ENCODE results near the gene PANK1. TPM values are rescaled to one million over a fixed set of nuclear protein-coding genes. Genes with fewer than 3 reads are reported as not detected.

The PANK1 gene
- total and polyA plus RNA-seq, 2 of the 4 experiments (the other 2 are of a cell fraction) = 3.0 to 8.8 TPM

DNA sequence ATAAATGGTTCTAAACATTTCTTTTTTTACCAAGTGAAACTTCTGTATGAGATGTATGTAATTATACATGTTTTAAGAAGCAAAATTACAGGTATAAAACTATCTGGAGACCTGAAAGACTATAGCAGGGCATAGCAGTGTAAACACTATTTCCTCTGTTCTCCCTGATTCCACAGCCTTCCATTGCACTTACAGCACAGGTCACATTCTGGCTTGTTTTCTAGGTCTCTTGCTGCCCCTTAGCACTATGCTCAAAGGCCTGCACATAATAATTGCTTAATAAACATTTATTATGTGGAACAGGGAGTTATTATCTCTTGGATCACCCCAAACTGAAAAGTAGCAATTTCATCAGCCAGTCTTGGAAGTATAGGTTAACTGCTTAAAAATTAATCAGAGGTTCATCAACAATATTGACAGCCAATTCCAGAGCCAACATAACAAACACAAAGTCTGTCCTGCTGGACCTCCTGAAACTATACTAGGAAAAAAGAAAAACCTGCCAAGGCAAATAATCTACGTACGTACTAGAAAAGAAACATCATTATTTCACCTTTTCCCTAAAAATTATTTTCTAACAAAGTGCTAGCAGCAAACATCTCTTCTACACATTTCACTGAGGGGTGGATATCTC lies 43.2 kb downstream of the PANK1 start:
- ChIA-PET CTCF (interaction anchor here (0.7 kb wide), 1 partner anchor 40 kb away, joined by 3 read pairs; no protein-coding TSS in a partner anchor), POLR2A (ENCODE audit: unreplicated experiment) (no interaction called here)
- no peak overlapping the region for H4K5ac ChIP-seq (ENCODE audit: low read depth, low read length)
- no peaks in the 10 kb centered on the region for H3K4me1 ChIP-seq (ENCODE audit: control insufficient read depth, insufficient read depth, low read length)
- DNase-seq = no peak
- H3K27ac ChIP-seq (ENCODE audit: insufficient read depth, low read length) = no peak overlapping the region
- H3K4me3 ChIP-seq (ENCODE audit: insufficient read depth, low read depth, low read length) = no peak overlapping the region
- no peaks in the 10 kb centered on the region for H3K9me3 ChIP-seq (ENCODE audit: control insufficient read depth, insufficient read depth, low read length)
- dilution Hi-C loops (cut with HindIII; ENCODE audit: low sequenced_read_pairs, unreplicated experiment) (no loop called here), in situ Hi-C loops (cut with MboI; ENCODE audit: low sequenced_read_pairs) (no loop called here), intact Hi-C loops (cut with micrococcal nuclease) (no loop called here)
- ATAC-seq (ENCODE audit: low read depth) = no peak
- no peak overlapping the region for H4K8ac ChIP-seq (ENCODE audit: low read depth in 2 of 2, low read length in 2 of 2)
- H2AK9ac ChIP-seq (replicated peaks; ENCODE audit: low read depth, low read length, poor library complexity) = no peak overlapping the region
- H3K18ac ChIP-seq (ENCODE audit: low read depth, low read length) = no peak overlapping the region
- H2BK15ac ChIP-seq (ENCODE audit: low read depth, low read length) = no peak overlapping the region
- no peak overlapping the region for H2BK120ac ChIP-seq (ENCODE audit: low read depth, low read length)
- no peak overlapping the region for H3K56ac ChIP-seq (ENCODE audit: extremely low read depth, insufficient read depth, low read length)
- no peaks in the 10 kb centered on the region for H3K27me3 ChIP-seq (ENCODE audit: control insufficient read depth, insufficient read depth, low read length)
- no peak overlapping the region for H3K9ac ChIP-seq (ENCODE audit: low read depth, low read length)
- peaks cover 0 to 3% of the 10 kb centered on the region in 2 experiments; a peak in 1 of 4 replicates for H3K79me1 ChIP-seq (ENCODE audit: low read depth in 1 of 2, low read length in 2 of 2)
- no peak overlapping the region for H3K4me2 ChIP-seq (ENCODE audit: low read depth, low read length)
- no peak overlapping the region for H3K23ac ChIP-seq (ENCODE audit: low read depth, low read length)
- no peak overlapping the region for H3K4ac ChIP-seq (ENCODE audit: low read depth, low read length)
- no peak overlapping the region for H4K91ac ChIP-seq (ENCODE audit: insufficient read depth, low read depth, low read length)
- TF ChIP-seq RFX5 (IDR thresholded peaks at IDR 0.05; ENCODE audit: low read depth, low read length) (no peak), FOS (IDR thresholded peaks at IDR 0.05; ENCODE audit: low read depth, low read length) (no peak), RCOR1 (IDR thresholded peaks at IDR 0.05; ENCODE audit: insufficient replicate concordance, low read length) (no peak), NFE2L2 (IDR thresholded peaks at IDR 0.05; ENCODE audit: low read depth, low read length) (no peak), CEBPB (IDR thresholded peaks at IDR 0.05; ENCODE audit: low read depth, low read length) (no peak), POLR2A (IDR thresholded peaks at IDR 0.05; ENCODE audit: low read depth, low read length) (no peak), BHLHE40 (IDR thresholded peaks at IDR 0.05; ENCODE audit: low read depth, low read length) (no peak), RAD21 (IDR thresholded peaks at IDR 0.05; ENCODE audit: low read length) (no peak), MAZ (IDR thresholded peaks at IDR 0.05; ENCODE audit: borderline replicate concordance, low read depth, low read length) (no peak), MAFK (IDR thresholded peaks at IDR 0.05; ENCODE audit: low read depth, low read length) (no peak), CHD1 (IDR thresholded peaks at IDR 0.05; ENCODE audit: low read depth, low read length) (no peak), SMC3 (IDR thresholded peaks at IDR 0.05; ENCODE audit: low read depth, low read length) (no peak), MXI1 (IDR thresholded peaks at IDR 0.05; ENCODE audit: borderline replicate concordance, low read depth, low read length) (no peak)
- TF ChIP-seq, protein P1, sequence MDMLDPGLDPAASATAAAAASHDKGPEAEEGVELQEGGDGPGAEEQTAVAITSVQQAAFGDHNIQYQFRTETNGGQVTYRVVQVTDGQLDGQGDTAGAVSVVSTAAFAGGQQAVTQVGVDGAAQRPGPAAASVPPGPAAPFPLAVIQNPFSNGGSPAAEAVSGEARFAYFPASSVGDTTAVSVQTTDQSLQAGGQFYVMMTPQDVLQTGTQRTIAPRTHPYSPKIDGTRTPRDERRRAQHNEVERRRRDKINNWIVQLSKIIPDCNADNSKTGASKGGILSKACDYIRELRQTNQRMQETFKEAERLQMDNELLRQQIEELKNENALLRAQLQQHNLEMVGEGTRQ (IDR thresholded peaks at IDR 0.05; ENCODE audit: low read depth, low read length) = no peak
- TF ChIP-seq, protein P2, sequence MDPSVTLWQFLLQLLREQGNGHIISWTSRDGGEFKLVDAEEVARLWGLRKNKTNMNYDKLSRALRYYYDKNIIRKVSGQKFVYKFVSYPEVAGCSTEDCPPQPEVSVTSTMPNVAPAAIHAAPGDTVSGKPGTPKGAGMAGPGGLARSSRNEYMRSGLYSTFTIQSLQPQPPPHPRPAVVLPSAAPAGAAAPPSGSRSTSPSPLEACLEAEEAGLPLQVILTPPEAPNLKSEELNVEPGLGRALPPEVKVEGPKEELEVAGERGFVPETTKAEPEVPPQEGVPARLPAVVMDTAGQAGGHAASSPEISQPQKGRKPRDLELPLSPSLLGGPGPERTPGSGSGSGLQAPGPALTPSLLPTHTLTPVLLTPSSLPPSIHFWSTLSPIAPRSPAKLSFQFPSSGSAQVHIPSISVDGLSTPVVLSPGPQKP (IDR thresholded peaks at IDR 0.05; ENCODE audit: borderline replicate concordance, low read depth, low read length) = no peak
- TF ChIP-seq, protein P3, sequence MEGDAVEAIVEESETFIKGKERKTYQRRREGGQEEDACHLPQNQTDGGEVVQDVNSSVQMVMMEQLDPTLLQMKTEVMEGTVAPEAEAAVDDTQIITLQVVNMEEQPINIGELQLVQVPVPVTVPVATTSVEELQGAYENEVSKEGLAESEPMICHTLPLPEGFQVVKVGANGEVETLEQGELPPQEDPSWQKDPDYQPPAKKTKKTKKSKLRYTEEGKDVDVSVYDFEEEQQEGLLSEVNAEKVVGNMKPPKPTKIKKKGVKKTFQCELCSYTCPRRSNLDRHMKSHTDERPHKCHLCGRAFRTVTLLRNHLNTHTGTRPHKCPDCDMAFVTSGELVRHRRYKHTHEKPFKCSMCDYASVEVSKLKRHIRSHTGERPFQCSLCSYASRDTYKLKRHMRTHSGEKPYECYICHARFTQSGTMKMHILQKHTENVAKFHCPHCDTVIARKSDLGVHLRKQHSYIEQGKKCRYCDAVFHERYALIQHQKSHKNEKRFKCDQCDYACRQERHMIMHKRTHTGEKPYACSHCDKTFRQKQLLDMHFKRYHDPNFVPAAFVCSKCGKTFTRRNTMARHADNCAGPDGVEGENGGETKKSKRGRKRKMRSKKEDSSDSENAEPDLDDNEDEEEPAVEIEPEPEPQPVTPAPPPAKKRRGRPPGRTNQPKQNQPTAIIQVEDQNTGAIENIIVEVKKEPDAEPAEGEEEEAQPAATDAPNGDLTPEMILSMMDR (conservative IDR thresholded peaks at IDR 0.05; ENCODE audit: low read depth, low read length) = no peak
- no peak overlapping the region for H3K14ac ChIP-seq (replicated peaks; ENCODE audit: low read depth, low read length)
- no peak overlapping the region for H2AFZ ChIP-seq (replicated peaks; ENCODE audit: low read length, poor library complexity)
- WGBS, 2 experiments (ENCODE audit: extremely low coverage in 2 of 2, insufficient read length in 1 of 2) = no CpG with 5 or more reads among the region's 2 CpGs
- H4K20me1 ChIP-seq (ENCODE audit: insufficient read depth, low read length) = no peaks in the 10 kb centered on the region
- H2BK20ac ChIP-seq (ENCODE audit: low read depth, low read length) = no peak overlapping the region
- H2AK5ac ChIP-seq (ENCODE audit: low read depth, low read length) = no peak overlapping the region
- no peak overlapping the region for H2BK5ac ChIP-seq (ENCODE audit: low read depth, low read length, poor library complexity, severe bottlenecking)
- H3K9me1 ChIP-seq (ENCODE audit: insufficient read depth, low read length) = no peaks in the 10 kb centered on the region
- BruUV-seq (replicated peaks) = no TSS peak
- peaks cover 2% of the 10 kb centered on the region; the same call in 1 of the 2 replicates for H3K36me3 ChIP-seq (ENCODE audit: control insufficient read depth, insufficient read depth, low read length)

Measured in IMR-90 (cell line).